IMR-90 (cell line): ENCODE results near the gene LAMA5. TPM values are rescaled to one million over a fixed set of nuclear protein-coding genes. Genes with fewer than 3 reads are reported as not detected.

Experiments
- ATAC-seq: fragments of 200-7000 bp; cut with Tn5 transposase; 2 replicates; pipeline ENCODE4 v1.9.1; 2020; ENCODE audit warnings: low read depth, mild to moderate bottlenecking, moderate library complexity
- BruUV-seq: library from RNA; stranded (reverse); fragments of 400-500 nt; replicated peaks from 2 replicates; lab custom pipeline; 2021; lab: Mats Ljungman, UMichigan
- CTCF ChIA-PET: fragments of 300-600 bp; formaldehyde crosslinking; extraction: SDS; loops from one replicate; lab custom pipeline; 2021; ENCODE audit warnings: antibody characterized with exemption; lab: Yijun Ruan, JAX
- POLR2A ChIA-PET: fragments of 300-600 bp; sonication (Branson Sonifier 250); formaldehyde crosslinking; loops from one replicate; lab custom pipeline; 2022; ENCODE audit warnings: antibody characterized with exemption; ENCODE audit not compliant: unreplicated experiment; lab: Charles Lee
- DNase-seq: peaks from one replicate; pipeline ENCODE4 v3.0.0; 2013
- H2AFZ ChIP-seq: replicated peaks from 2 replicates; pipeline ENCODE3; 2013; ENCODE audit warnings: low read length, mild to moderate bottlenecking; ENCODE audit not compliant: poor library complexity
- H2AK5ac ChIP-seq: 2 replicates; pipeline ENCODE4 v1.6.1; 2013; ENCODE audit warnings: low read depth, low read length, inconsistent platforms
- H2AK9ac ChIP-seq: replicated peaks from 2 replicates; pipeline ENCODE3; 2013; ENCODE audit warnings: mild to moderate bottlenecking, low read depth, low read length, moderate library complexity; ENCODE audit not compliant: poor library complexity
- H2BK120ac ChIP-seq: 2 replicates; pipeline ENCODE4 v1.6.1; 2013; ENCODE audit warnings: low read depth, low read length, inconsistent platforms
- H2BK15ac ChIP-seq: 3 replicates; pipeline ENCODE4 v1.6.1; 2013; ENCODE audit warnings: low read depth, low read length, inconsistent platforms
- H2BK20ac ChIP-seq: 2 replicates; pipeline ENCODE4 v1.6.1; 2013; ENCODE audit warnings: low read depth, mild to moderate bottlenecking, inconsistent platforms, low read length, moderate library complexity
- H2BK5ac ChIP-seq: 2 replicates; pipeline ENCODE4 v1.6.1; 2013; ENCODE audit warnings: mild to moderate bottlenecking, low read depth, low read length, inconsistent platforms; ENCODE audit not compliant: poor library complexity, severe bottlenecking
- H3K14ac ChIP-seq: replicated peaks from 2 replicates; pipeline ENCODE4 v1.6.1; 2013; ENCODE audit warnings: low read depth, low read length, inconsistent platforms
- H3K18ac ChIP-seq: 2 replicates; pipeline ENCODE4 v1.6.1; 2013; ENCODE audit warnings: low read depth, low read length, control low read depth
- H3K23ac ChIP-seq: 2 replicates; pipeline ENCODE4 v1.6.1; 2013; ENCODE audit warnings: low read depth, low read length, inconsistent platforms
- H3K27ac ChIP-seq: 2 replicates; pipeline ENCODE4 v1.5.1; 2013; ENCODE audit warnings: mild to moderate bottlenecking, control low read depth, low read length; ENCODE audit not compliant: insufficient read depth
- H3K27me3 ChIP-seq: 2 replicates; pipeline ENCODE4 v1.6.1; 2013; ENCODE audit warnings: low read length; ENCODE audit not compliant: control insufficient read depth, insufficient read depth
- H3K36me3 ChIP-seq: 2 replicates; pipeline ENCODE4 v1.6.1; 2013; ENCODE audit warnings: low read length, mixed read lengths; ENCODE audit not compliant: control insufficient read depth, insufficient read depth
- H3K4ac ChIP-seq: 2 replicates; pipeline ENCODE4 v1.6.1; 2013; ENCODE audit warnings: low read depth, low read length, inconsistent platforms
- H3K4me1 ChIP-seq: 2 replicates; pipeline ENCODE4 v1.6.1; 2013; ENCODE audit warnings: low read length, mixed read lengths; ENCODE audit not compliant: control insufficient read depth, insufficient read depth
- H3K4me2 ChIP-seq: 2 replicates; pipeline ENCODE4 v1.6.1; 2013; ENCODE audit warnings: low read depth, mild to moderate bottlenecking, control low read depth, low read length, moderate library complexity
- H3K4me3 ChIP-seq: 2 replicates; pipeline ENCODE4 v1.5.1; 2013; ENCODE audit warnings: low read depth, mild to moderate bottlenecking, control low read depth, low read length, moderate library complexity; ENCODE audit not compliant: insufficient read depth
- H3K56ac ChIP-seq: 2 replicates; pipeline ENCODE4 v1.6.1; 2013; ENCODE audit warnings: low read length, inconsistent platforms; ENCODE audit not compliant: insufficient read depth; ENCODE audit errors: extremely low read depth
- H3K79me1 ChIP-seq, 2 experiments: 2 replicates each; pipeline ENCODE4 v1.6.1; 2013; ENCODE audit warnings: low read length in 2 of 2, inconsistent platforms in 1 of 2, low read depth in 1 of 2
- H3K9ac ChIP-seq: 2 replicates; pipeline ENCODE4 v1.6.1; 2013; ENCODE audit warnings: low read depth, low read length, control low read depth
- H3K9me1 ChIP-seq: 2 replicates; pipeline ENCODE4 v1.6.1; 2013; ENCODE audit warnings: low read length, inconsistent platforms; ENCODE audit not compliant: insufficient read depth
- H3K9me3 ChIP-seq: 2 replicates; pipeline ENCODE4 v1.6.1; 2013; ENCODE audit warnings: low read length; ENCODE audit not compliant: control insufficient read depth, insufficient read depth
- H4K20me1 ChIP-seq: 2 replicates; pipeline ENCODE4 v1.6.1; 2013; ENCODE audit warnings: low read length, inconsistent platforms; ENCODE audit not compliant: insufficient read depth
- H4K5ac ChIP-seq: 2 replicates; pipeline ENCODE4 v1.6.1; 2013; ENCODE audit warnings: mild to moderate bottlenecking, low read depth, low read length, control low read depth
- H4K8ac ChIP-seq, 2 experiments: 2 replicates each; pipeline ENCODE4 v1.6.1; 2013; ENCODE audit warnings: low read depth in 2 of 2, low read length in 2 of 2, control low read depth in 1 of 2, inconsistent platforms in 1 of 2
- H4K91ac ChIP-seq: 2 replicates; pipeline ENCODE4 v1.6.1; 2013; ENCODE audit warnings: low read depth, low read length, inconsistent platforms; ENCODE audit not compliant: insufficient read depth
- BHLHE40 ChIP-seq: fragments of 150-350 bp; IDR thresholded peaks from 2 replicates; pipeline ENCODE4 v1.6.1; 2016; ENCODE audit warnings: mild to moderate bottlenecking, low read depth, low read length
- CEBPB ChIP-seq: IDR thresholded peaks from 2 replicates; pipeline ENCODE4 v1.6.1; 2012; ENCODE audit warnings: low read depth, low read length, improper control_type of control experiment
- CHD1 ChIP-seq: IDR thresholded peaks from 2 replicates; pipeline ENCODE4 v1.6.1; 2012; ENCODE audit warnings: low read depth, low read length, improper control_type of control experiment
- CTCF ChIP-seq: conservative IDR thresholded peaks from 2 replicates; pipeline ENCODE4 v1.5.1; 2012; ENCODE audit warnings: mild to moderate bottlenecking, low read depth, low read length, improper control_type of control experiment
- MAFK ChIP-seq: IDR thresholded peaks from 2 replicates; pipeline ENCODE4 v1.6.1; 2012; ENCODE audit warnings: low read depth, low read length, improper control_type of control experiment
- MAZ ChIP-seq: IDR thresholded peaks from 2 replicates; pipeline ENCODE4 v1.6.1; 2012; ENCODE audit warnings: low read depth, mild to moderate bottlenecking, low read length, improper control_type of control experiment, moderate library complexity, borderline replicate concordance
- MXI1 ChIP-seq: IDR thresholded peaks from 2 replicates; pipeline ENCODE4 v1.6.1; 2012; ENCODE audit warnings: low read depth, mild to moderate bottlenecking, low read length, moderate library complexity, borderline replicate concordance
- NFE2L2 ChIP-seq: fragments of 150-350 bp; IDR thresholded peaks from 2 replicates; pipeline ENCODE4 v1.6.1; 2016; ENCODE audit warnings: low read depth, mild to moderate bottlenecking, low read length
- POLR2A ChIP-seq: IDR thresholded peaks from 2 replicates; pipeline ENCODE4 v1.6.1; 2012; ENCODE audit warnings: mild to moderate bottlenecking, low read depth, low read length
- RCOR1 ChIP-seq: IDR thresholded peaks from 2 replicates; pipeline ENCODE4 v1.6.1; 2012; ENCODE audit warnings: mild to moderate bottlenecking, low read length, improper control_type of control experiment; ENCODE audit not compliant: insufficient replicate concordance
- RFX5 ChIP-seq: IDR thresholded peaks from 2 replicates; pipeline ENCODE4 v1.8.0; 2012; ENCODE audit warnings: low read depth, mild to moderate bottlenecking, low read length, moderate library complexity
- SMC3 ChIP-seq: fragments of 150-350 bp; IDR thresholded peaks from 2 replicates; pipeline ENCODE4 v1.6.1; 2016; ENCODE audit warnings: low read depth, mild to moderate bottlenecking, antibody characterized with exemption, low read length, moderate library complexity
- USF2 ChIP-seq: fragments of 150-350 bp; IDR thresholded peaks from 2 replicates; pipeline ENCODE4 v1.6.1; 2017; ENCODE audit warnings: mild to moderate bottlenecking, antibody characterized with exemption, low read length, low read depth
- WGBS, 2 experiments: methylation state at CpG; one replicate each; pipeline versions ENCODE4 v1.1.5 to v1.1.7; 2013; ENCODE audit warnings: missing lambda C conversion rate in 2 of 2; ENCODE audit not compliant: insufficient read length in 1 of 2; ENCODE audit errors: extremely low coverage in 2 of 2; 5-methylcytosine and 5-hydroxymethylcytosine counted together
- dilution Hi-C: fragments of 300-500 bp; cut with HindIII; formaldehyde crosslinking; loops from one replicate; pipeline ENCODE4 v1.14.3; 2018; ENCODE audit warnings: low sequenced_read_pairs; ENCODE audit not compliant: unreplicated experiment
- in situ Hi-C: fragments of 300-500 bp; cut with MboI; formaldehyde crosslinking; loops from 3 replicates; pipeline ENCODE4 v1.14.3; 2019; ENCODE audit warnings: low sequenced_read_pairs, inconsistent platforms, mixed read lengths
- intact Hi-C: fragments of 100-400 bp; cut with micrococcal nuclease; formaldehyde crosslinking; loops from 2 replicates; pipeline ENCODE4 v1.10.0; 2022
- polyA plus RNA-seq, 3 experiments: library from polyadenylated mRNA; depleted of rRNA; stranded (reverse); fragments of >200 nt; gene quantifications; 2 replicates each; pipeline ENCODE4 v1.2.3, GENCODE V29; 2012; ENCODE audit warnings: low replicate concordance in 1 of 3
- total RNA-seq: library from RNA; depleted of rRNA; stranded (reverse); fragments of >200 nt; gene quantifications from 2 replicates; pipeline ENCODE4 v1.2.3, GENCODE V29; 2012

The LAMA5 gene
- total and polyA plus RNA-seq, 2 of the 4 experiments (the other 2 are of a cell fraction) = 0.90 to 7.3 TPM

- no peak overlapping the region for H3K9ac ChIP-seq
- H3K9me3 ChIP-seq = no peaks in the 10 kb centered on the region
- peaks cover 2% of the 10 kb centered on the region; the same call in 1 of the 2 replicates for H3K9me1 ChIP-seq
- H2BK5ac ChIP-seq = no peak overlapping the region
- TF ChIP-seq USF2 (no peak), NFE2L2 (no peak), MAZ (no peak), CEBPB (no peak), CTCF (no peak), RFX5 (no peak), SMC3 (no peak), CHD1 (no peak), MXI1 (no peak), BHLHE40 (no peak), MAFK (no peak), POLR2A (no peak), RCOR1 (no peak)
- dilution Hi-C loops (no loop called here), in situ Hi-C loops (no loop called here), intact Hi-C loops (no loop called here)
- H2BK15ac ChIP-seq = no peak overlapping the region
- H4K8ac ChIP-seq = no peak overlapping the region
- no peaks in the 10 kb centered on the region; the same call in 1 of the 2 replicates for H3K4me1 ChIP-seq
- WGBS, 2 experiments = 96% methylated on average over 17 of the region's 34 CpGs; no CpG with 5 or more reads in 1 of the 2 experiments
- H2AFZ ChIP-seq = peak overlapping the region; percentile 21
- H3K4me3 ChIP-seq = no peak overlapping the region
- no peak overlapping the region for H3K56ac ChIP-seq
- H3K23ac ChIP-seq = no peak overlapping the region
- no peak overlapping the region for H3K14ac ChIP-seq
- H3K18ac ChIP-seq = no peak overlapping the region
- peaks cover 6% of the 10 kb centered on the region; the same call in 1 of the 2 replicates for H3K36me3 ChIP-seq
- H2BK20ac ChIP-seq = no peak overlapping the region
- CTCF ChIA-PET = no interaction called here
- ATAC-seq (no peak), DNase-seq (no peak)
- no TSS peak for BruUV-seq
- H2AK9ac ChIP-seq = peak overlapping the region; percentile 65
- H2BK120ac ChIP-seq = no peak overlapping the region
- H3K27ac ChIP-seq = no peak overlapping the region
- no peaks in the 10 kb centered on the region for H3K79me1 ChIP-seq
- H3K27me3 ChIP-seq = no peaks in the 10 kb centered on the region
- POLR2A ChIA-PET = no interaction called here
- H3K4me2 ChIP-seq = no peak overlapping the region
- H4K5ac ChIP-seq = no peak overlapping the region
- H2AK5ac ChIP-seq = no peak overlapping the region; the same call in 1 of the 2 replicates
- no peak overlapping the region for H3K4ac ChIP-seq
- H4K20me1 ChIP-seq = no peaks in the 10 kb centered on the region
- H4K91ac ChIP-seq = no peak overlapping the region
Measured at GRCh38 chr20:62346398-62347150, 20.5 kb downstream of the LAMA5 start.
